GM20000 (cell line): ENCODE data around the gene CD164L2.
A peak's percentile ranks its signal among the peaks of the same experiment; 100 is the strongest.

Experiments used
- DNase-seq: peaks from one replicate; pipeline ENCODE4 v3.0.0; 2012; ENCODE audit warnings: low spot score
- CTCF ChIP-seq: IDR thresholded peaks from 2 replicates; pipeline ENCODE4 v1.5.1; 2012; ENCODE audit warnings: mild to moderate bottlenecking, control low read depth; ENCODE audit errors: extremely low read depth, missing control alignments

The CD164L2 gene

DNA sequence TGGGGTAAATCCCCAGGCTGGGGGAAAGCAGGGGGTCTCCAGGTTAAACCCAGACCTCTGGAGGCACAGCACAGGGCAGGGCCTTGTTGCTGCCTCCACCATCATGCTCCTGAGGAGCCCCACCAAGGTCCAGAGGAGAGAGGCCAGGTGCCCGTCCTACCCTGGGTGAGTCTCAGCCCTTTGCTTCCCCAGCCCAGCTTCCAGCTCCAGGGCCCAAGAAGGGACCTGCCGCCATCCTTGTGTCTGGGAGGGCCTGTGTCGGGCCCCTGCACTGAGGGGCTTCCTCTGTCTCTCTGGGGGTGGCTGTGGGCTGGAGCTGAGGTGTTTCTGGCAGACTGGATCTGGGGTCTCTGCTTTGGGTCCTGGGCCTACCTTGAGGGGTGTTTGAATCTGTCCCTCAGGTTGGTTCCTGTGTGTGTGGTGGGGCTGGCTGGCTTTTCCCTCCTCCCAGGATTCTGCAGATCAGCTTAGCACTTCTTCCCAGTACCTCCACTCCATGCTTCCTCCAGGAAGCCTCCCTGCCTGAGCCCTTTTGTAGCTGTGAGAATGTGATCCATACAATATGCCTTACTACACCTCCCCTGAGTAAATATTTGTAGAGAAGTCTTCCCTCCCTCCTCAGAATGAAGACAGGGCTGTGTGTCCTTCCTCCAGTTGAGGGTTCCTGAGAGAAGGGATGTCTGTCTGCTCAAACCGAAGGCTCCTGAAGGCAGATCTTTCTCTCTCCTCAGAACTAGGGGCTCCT lies 15.4 kb upstream of the CD164L2 start:
- no peak for TF ChIP-seq CTCF
- no peak for DNase-seq

- no peak for DNase-seq
- no peak for TF ChIP-seq CTCF
These were observed 14.6 kb upstream of the CD164L2 start for GRCh38 chr1:27397749-27398148.

DNA sequence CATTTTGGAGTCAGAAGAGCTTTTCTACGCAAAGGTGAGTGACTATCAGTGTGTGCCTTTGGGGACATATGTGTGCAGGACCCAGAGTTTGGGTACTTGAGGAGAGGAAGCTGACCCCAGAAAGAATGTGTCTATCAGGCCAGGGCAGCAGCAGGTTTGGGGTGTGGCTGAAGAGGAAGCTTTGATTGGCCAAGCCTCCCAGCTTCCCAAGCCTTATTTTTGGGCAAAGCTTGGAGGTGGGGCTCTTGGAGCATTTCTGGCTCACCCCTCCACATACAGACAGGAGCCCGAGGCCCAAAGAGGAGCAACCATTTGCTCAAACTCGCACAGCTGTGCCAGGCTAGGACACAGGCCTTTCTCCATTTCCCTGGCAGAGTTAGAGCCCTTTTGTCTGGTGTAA lies 14.0 kb upstream of the CD164L2 start:
- no peak for DNase-seq
- no peak for TF ChIP-seq CTCF

GRCh38 chr1:27395441-27396195 lies 12.5 kb upstream of the CD164L2 start:
- DNase-seq = peak; percentile 86

DNA sequence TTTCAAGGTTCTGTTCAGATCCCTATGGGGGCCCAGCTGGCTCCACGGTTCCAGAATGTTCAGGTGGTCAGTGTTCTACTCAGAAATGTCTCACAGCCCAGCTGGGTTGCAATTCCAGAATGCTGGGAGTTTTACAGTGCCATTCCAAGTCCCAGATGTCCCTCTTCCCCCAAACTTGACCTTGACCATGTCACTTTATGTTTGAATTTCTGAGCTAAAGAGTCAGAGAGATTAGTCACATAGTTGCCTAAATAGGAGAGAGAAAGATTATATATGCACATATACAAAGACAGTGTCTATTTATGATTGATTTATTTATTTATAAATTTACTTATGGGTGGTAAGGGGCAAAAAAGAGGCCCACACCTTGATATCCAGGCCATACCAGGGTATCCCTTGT lies 11.8 kb upstream of the CD164L2 start:
- DNase-seq = no peak
- TF ChIP-seq CTCF = no peak

More at GRCh38 chr1:27395441-27396195, 12.5 kb upstream of the CD164L2 start:
- TF ChIP-seq CTCF = peak; percentile 90

DNA sequence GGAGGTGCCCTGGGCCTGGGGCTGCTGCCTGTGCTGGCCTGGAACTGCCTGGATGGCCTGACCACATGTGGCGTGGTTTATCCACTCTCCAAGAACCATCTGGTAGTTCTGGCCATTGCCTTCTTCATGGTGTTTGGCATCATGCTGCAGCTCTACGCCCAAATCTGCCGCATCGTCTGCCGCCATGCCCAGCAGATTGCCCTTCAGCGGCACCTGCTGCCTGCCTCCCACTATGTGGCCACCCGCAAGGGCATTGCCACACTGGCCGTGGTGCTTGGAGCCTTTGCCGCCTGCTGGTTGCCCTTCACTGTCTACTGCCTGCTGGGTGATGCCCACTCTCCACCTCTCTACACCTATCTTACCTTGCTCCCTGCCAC lies 11.1 kb upstream of the CD164L2 start:
- TF ChIP-seq CTCF = no peak
- DNase-seq = peak; percentile 11

DNA sequence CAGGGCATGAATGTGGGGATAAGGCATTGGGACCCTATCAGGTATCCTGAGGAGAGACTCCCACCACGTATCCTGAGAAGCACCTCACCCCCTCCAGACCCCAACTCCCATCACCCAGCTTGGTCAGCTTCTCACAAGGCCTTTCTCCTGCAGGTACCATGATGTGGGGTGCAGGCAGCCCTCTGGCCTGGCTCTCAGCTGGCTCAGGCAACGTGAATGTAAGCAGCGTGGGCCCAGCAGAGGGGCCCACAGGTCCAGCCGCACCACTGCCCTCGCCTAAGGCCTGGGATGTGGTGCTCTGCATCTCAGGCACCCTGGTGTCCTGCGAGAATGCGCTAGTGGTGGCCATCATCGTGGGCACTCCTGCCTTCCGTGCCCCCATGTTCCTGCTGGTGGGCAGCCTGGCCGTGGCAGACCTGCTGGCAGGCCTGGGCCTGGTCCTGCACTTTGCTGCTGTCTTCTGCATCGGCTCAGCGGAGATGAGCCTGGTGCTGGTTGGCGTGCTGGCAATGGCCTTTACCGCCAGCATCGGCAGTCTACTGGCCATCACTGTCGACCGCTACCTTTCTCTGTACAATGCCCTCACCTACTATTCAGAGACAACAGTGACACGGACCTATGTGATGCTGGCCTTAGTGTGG lies 10.6 kb upstream of the CD164L2 start:
- TF ChIP-seq CTCF = no peak
- peak; percentile 9 for DNase-seq
